LNCAP (cell line): Measurements from ENCODE around the gene MLX.

ENCODE experiments used
- TF ChIP-seq, protein P1 (sequence below): fragments of 450-650 bp; IDR thresholded peaks from 2 replicates; pipeline ENCODE4 v1.5.1; 2017; ENCODE audit warnings: mild to moderate bottlenecking

Gene MLX

DNA sequence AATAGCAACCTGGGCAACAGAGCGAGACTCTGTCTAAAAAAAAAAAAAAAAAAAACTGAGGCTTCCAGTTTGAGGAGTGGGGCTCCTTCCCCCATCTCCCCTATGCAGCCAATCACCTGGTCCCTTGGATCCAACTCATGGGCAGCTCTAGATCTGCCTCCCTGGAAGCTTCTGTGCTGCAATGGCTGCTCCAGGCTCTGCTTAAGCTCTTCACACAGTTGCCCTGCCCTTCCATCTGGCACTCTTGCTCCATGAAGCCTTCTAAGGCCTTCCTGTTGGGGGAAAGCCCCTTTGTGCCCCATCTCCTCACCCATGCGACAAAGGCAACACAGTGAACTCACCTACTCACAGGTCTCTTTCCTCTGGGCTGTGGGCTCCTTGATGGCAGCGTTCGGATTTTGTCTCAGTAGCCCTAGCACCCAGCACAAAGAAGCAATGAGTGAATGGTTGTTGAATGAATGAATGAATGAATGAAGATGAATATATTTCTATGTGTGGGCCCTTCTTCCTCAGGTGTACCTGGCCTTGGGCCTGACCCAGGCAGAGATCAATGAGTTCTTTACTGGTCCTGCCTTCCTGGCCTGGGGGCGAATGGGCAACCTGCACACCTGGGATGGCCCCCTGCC is 29.0 kb upstream of the MLX start:
- TF ChIP-seq, protein P1, sequence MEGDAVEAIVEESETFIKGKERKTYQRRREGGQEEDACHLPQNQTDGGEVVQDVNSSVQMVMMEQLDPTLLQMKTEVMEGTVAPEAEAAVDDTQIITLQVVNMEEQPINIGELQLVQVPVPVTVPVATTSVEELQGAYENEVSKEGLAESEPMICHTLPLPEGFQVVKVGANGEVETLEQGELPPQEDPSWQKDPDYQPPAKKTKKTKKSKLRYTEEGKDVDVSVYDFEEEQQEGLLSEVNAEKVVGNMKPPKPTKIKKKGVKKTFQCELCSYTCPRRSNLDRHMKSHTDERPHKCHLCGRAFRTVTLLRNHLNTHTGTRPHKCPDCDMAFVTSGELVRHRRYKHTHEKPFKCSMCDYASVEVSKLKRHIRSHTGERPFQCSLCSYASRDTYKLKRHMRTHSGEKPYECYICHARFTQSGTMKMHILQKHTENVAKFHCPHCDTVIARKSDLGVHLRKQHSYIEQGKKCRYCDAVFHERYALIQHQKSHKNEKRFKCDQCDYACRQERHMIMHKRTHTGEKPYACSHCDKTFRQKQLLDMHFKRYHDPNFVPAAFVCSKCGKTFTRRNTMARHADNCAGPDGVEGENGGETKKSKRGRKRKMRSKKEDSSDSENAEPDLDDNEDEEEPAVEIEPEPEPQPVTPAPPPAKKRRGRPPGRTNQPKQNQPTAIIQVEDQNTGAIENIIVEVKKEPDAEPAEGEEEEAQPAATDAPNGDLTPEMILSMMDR = no peak

DNA sequence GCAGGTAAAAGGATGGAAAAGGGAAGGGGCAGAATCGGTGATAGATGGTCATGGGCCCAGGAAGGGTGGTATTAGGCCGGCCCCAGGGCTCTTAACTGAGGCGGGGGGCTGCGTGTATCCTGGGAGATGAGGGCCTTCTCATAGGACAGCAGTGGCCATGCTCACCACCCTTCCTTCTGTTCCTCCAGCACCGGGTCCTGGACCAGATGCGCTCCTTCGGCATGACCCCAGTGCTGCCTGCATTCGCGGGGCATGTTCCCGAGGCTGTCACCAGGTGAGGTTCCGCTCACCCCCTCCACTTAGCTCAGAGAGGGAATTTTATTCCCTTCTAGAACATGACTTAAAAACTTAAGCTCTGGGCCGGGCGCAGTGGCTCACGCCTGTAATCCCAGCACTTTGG is 28.4 kb upstream of the MLX start:
- TF ChIP-seq, protein P1 = no peak

DNA sequence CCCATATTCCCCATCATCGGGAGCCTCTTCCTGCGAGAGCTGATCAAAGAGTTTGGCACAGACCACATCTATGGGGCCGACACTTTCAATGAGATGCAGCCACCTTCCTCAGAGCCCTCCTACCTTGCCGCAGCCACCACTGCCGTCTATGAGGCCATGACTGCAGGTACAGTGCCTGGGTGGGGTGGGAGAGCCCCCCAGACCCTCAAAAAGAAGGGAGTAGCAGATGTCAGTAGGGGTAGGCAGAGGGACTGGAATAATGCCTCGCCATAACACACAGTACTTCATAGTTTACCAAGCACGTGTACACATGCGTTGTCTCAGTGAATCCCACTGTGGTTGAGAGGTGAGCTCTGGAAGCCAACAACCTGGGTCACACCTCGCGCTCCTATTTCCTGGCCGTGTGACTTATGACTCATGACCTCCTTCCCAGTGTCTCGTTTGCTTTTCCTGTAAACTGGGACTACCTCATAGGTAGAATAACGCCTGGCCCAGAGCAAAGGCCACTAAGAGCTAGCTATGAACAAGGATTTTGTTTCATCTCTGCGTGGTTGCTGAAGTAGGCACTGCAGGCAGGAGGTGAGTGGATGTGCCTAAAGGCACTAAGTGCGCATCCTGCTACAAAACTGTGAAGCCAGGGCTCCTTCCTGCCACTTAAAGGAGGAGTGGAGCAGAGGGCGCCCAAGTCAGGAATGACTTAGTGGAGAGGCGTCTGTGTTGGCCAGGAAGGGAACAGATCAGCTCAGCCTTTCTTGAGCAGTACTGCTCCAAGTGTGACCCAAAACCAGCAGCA is 25.7 kb upstream of the MLX start:
- TF ChIP-seq, protein P1 = no peak

DNA sequence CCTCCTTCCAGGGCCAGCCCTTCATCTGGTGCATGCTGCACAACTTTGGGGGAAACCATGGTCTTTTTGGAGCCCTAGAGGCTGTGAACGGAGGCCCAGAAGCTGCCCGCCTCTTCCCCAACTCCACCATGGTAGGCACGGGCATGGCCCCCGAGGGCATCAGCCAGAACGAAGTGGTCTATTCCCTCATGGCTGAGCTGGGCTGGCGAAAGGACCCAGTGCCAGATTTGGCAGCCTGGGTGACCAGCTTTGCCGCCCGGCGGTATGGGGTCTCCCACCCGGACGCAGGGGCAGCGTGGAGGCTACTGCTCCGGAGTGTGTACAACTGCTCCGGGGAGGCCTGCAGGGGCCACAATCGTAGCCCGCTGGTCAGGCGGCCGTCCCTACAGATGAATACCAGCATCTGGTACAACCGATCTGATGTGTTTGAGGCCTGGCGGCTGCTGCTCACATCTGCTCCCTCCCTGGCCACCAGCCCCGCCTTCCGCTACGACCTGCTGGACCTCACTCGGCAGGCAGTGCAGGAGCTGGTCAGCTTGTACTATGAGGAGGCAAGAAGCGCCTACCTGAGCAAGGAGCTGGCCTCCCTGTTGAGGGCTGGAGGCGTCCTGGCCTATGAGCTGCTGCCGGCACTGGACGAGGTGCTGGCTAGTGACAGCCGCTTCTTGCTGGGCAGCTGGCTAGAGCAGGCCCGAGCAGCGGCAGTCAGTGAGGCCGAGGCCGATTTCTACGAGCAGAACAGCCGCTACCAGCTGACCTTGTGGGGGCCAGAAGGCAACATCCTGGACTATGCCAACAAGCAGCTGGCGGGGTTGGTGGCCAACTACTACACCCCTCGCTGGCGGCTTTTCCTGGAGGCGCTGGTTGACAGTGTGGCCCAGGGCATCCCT is 23.5 kb upstream of the MLX start:
- TF ChIP-seq, protein P1 = no peak

DNA sequence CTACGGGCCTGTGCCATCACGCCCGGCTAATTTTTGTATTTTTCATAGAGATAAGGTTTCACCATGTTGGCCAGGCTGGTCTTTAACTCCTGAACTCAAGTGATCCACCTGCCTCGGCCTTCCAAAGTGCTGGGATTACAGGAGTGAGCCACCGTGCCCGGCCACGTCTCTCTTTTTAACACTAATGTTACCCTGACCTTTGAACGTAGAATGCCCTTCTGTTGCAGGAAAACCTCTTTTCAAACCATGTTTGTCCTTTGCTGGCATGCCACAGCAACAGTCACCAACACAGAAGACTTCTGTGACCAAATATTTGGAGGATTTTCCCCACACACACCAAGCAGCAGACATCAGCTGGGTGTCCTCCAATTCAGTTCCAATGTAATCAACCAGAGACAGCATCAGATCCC is 22.0 kb upstream of the MLX start:
- TF ChIP-seq, protein P1 = no peak

DNA sequence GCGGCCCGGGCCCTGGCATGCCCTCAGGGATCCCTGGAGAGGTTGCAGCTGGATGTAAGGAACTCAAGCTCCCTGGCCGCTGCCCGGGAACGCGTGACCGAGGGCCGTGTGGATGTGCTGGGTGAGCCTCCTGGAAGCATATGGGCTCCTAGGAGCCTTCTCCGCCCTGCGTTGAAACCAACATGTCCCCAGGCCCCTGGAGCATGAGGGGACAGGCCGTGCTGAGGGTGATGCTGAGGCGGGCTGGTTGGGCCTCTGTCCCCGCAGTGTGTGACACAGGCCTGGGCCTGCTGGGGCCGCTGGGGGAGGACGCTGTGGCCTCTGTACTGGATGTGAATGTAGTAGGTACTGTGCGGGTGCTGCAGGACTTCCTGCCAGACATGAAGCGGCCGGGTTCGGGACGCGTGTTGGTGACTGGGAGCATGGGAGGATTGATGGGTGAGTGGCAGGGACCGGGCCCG is 19.9 kb upstream of the MLX start:
- TF ChIP-seq, protein P1 = no peak

DNA sequence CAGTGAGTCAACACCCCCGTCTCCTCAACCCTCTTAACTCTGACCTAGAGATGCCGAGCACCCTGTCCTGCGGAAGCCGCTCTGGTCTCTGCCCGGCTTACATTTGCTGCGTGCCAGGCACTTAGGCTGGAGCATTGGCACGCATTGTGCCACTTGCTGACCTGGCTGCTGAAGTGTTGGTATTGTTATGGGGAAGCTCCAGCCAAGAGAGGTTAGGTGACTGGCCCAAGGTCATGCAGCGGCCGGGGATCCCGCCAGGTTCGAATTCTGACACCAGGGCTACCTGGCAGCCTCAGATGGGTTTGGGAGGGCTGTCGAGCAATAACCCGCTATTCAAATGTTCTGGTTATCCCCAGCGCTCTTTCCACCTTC is 19.2 kb upstream of the MLX start:
- TF ChIP-seq, protein P1 = no peak
